KMS-11 (cell line): ENCODE results near the gene RTL5.

ENCODE experiments used
- H2AFZ ChIP-seq: fragments of 200-600 bp; sonication (generic); 2 replicates; pipeline ENCODE4 v1.6.1; 2016; ENCODE audit warnings: antibody characterized with exemption, mixed run types, low read depth
- H3K27ac ChIP-seq: fragments of 200-600 bp; sonication (generic); 2 replicates; pipeline ENCODE4 v1.6.1; 2016; ENCODE audit warnings: mild to moderate bottlenecking, mixed run types
- H3K27me3 ChIP-seq: fragments of 200-600 bp; sonication (generic); 2 replicates; pipeline ENCODE4 v1.6.1; 2017; ENCODE audit warnings: mild to moderate bottlenecking, low read depth, mixed run types, moderate library complexity; ENCODE audit not compliant: insufficient read depth
- H3K36me3 ChIP-seq: fragments of 200-600 bp; sonication (generic); 2 replicates; pipeline ENCODE4 v1.6.1; 2017; ENCODE audit warnings: mild to moderate bottlenecking, mixed run types; ENCODE audit not compliant: insufficient read depth
- H3K4me1 ChIP-seq: fragments of 200-600 bp; sonication (generic); 2 replicates; pipeline ENCODE4 v1.6.1; 2016; ENCODE audit warnings: mild to moderate bottlenecking, low read depth, mixed run types; ENCODE audit not compliant: poor library complexity, severe bottlenecking
- H3K4me2 ChIP-seq: fragments of 200-600 bp; sonication (generic); 2 replicates; pipeline ENCODE4 v1.7.0; 2016; ENCODE audit warnings: mild to moderate bottlenecking, mixed run types
- H3K4me3 ChIP-seq: fragments of 200-600 bp; sonication (generic); IDR thresholded peaks from 2 replicates; pipeline ENCODE4 v1.6.1; 2017; ENCODE audit warnings: low read depth, low read length, mixed read lengths; ENCODE audit not compliant: insufficient read depth
- H3K79me2 ChIP-seq: fragments of 200-600 bp; sonication (generic); 2 replicates; pipeline ENCODE4 v1.6.1; 2016; ENCODE audit warnings: low read depth, mixed run types; ENCODE audit not compliant: insufficient read depth
- H3K9ac ChIP-seq: fragments of 200-600 bp; sonication (generic); 2 replicates; pipeline ENCODE4 v1.6.1; 2016; ENCODE audit warnings: mild to moderate bottlenecking, mixed run types
- H4K20me1 ChIP-seq: fragments of 200-600 bp; sonication (generic); 2 replicates; pipeline ENCODE4 v1.6.1; 2016; ENCODE audit warnings: mild to moderate bottlenecking, mixed run types; ENCODE audit not compliant: insufficient read depth
- CTCF ChIP-seq: fragments of 200-600 bp; sonication (generic); conservative IDR thresholded peaks from 2 replicates; pipeline ENCODE4 v1.6.1; 2017; ENCODE audit warnings: low read depth, mild to moderate bottlenecking, antibody characterized with exemption, low read length, moderate library complexity, mixed read lengths

Gene RTL5

DNA sequence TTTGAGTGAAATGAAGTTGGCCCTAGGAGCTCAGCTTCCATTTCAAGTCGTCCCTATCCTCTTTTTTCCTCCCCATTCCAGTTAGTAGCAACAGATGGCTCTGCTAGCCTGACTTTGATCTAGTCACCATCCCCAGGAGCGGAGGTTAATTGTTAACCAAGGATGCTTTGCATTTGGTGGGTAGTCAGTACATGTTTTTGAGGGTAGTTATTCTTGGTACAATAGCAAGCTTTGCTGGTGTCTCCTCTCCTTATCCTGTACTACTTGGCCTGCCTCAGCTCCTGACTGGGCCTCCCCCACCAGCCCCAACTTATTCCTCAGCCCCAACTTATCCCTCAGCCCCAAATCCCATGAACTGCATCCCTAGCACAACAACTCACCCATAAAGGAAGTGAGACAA is 14.8 kb upstream of the RTL5 start:
- TF ChIP-seq CTCF = no peak
- Histone ChIP-seq H3K9ac (no peak overlapping the region), H3K4me2 (no peak overlapping the region; the same call in 1 of the 2 replicates), H2AFZ (no peak overlapping the region), H3K27ac (no peak overlapping the region), H3K4me1 (peaks cover 52% of the 10 kb centered on the region), H3K4me3 (no peak overlapping the region), H3K36me3 (no peaks in the 10 kb centered on the region), H4K20me1 (no peaks in the 10 kb centered on the region), H3K79me2 (no peaks in the 10 kb centered on the region), H3K27me3 (no peaks in the 10 kb centered on the region)

GRCh38 chrX:72145181-72145580 is 13.5 kb upstream of the RTL5 start:
- Histone ChIP-seq H3K27ac (peak overlapping the region; percentile 54; the same call in 1 of the 2 replicates), H3K4me2 (peak overlapping the region; percentile 87), H3K36me3 (no peaks in the 10 kb centered on the region), H3K79me2 (no peaks in the 10 kb centered on the region), H3K4me1 (peaks cover 65% of the 10 kb centered on the region), H3K4me3 (no peak overlapping the region), H3K27me3 (no peaks in the 10 kb centered on the region), H4K20me1 (no peaks in the 10 kb centered on the region), H3K9ac (peak overlapping the region; percentile 6; the same call in 1 of the 2 replicates), H2AFZ (no peak overlapping the region)
- no peak for TF ChIP-seq CTCF

GRCh38 chrX:72143609-72143907 is 11.8 kb upstream of the RTL5 start:
- no peaks in the 10 kb centered on the region for H4K20me1 ChIP-seq
- no peak overlapping the region for H3K4me3 ChIP-seq
- peaks cover 67% of the 10 kb centered on the region for H3K4me1 ChIP-seq
- H3K27me3 ChIP-seq = no peaks in the 10 kb centered on the region
- H3K79me2 ChIP-seq = no peaks in the 10 kb centered on the region
- H3K27ac ChIP-seq = peak overlapping the region; percentile 30; the same call in 1 of the 2 replicates
- H2AFZ ChIP-seq = no peak overlapping the region
- no peak for TF ChIP-seq CTCF
- no peak overlapping the region for H3K9ac ChIP-seq
- no peaks in the 10 kb centered on the region for H3K36me3 ChIP-seq
- peak overlapping the region; percentile 93 for H3K4me2 ChIP-seq

DNA sequence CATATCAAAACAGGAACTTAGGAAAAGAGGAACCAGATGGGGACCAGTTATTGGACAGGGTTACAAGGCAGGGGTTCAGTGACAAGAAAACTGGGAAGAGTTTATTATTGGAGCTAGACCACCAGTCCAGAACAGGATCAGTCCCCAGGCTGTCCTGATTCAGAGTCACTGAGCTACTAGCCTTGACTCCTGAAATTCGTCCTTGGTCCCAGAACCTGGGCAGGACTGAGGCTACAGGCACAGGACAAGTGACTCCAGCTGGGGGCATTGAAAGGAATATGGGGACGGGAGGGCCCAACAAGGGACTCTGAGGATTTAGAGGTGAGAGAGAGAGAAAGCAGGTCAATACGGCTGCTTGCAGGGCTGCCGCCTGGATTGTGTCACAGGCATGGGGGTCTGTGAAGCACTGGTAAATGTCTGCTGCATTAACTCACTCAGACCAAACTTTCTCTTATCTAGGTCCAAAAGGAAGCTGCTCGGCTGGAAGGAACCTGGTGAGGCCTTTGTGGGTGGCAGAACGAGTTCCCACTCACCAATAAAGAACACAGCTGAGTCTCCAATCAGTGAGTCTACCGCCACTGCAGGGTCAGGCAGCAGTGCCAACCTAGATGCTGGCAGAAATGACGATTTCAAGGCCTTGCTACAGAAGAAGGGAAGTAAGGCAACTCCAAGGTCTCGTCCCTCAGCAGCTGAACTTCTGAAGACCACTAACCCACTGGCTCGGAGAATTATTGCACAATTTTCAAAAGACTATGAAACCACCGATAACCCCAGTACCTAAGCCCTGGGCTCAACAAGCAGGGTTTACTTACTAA is 11.3 kb upstream of the RTL5 start:
- no peak for TF ChIP-seq CTCF

More for the DNA sequence above, 11.3 kb upstream of the RTL5 start:
- H3K36me3 ChIP-seq = no peaks in the 10 kb centered on the region
- H3K27me3 ChIP-seq = no peaks in the 10 kb centered on the region
- H3K79me2 ChIP-seq = no peaks in the 10 kb centered on the region
- H2AFZ ChIP-seq = no peak overlapping the region
- H3K4me2 ChIP-seq = peak overlapping the region; percentile 93
- H3K9ac ChIP-seq = no peak overlapping the region
- peak overlapping the region; percentile 30; the same call in 1 of the 2 replicates for H3K27ac ChIP-seq
- peaks cover 67% of the 10 kb centered on the region for H3K4me1 ChIP-seq
- no peaks in the 10 kb centered on the region for H4K20me1 ChIP-seq
- H3K4me3 ChIP-seq = no peak overlapping the region
